Dedifferentiated amniotic fluid mesenchymal stem cell (primary cell): ENCODE results near the gene CXCR2.
"Not testable (repeated sequence)": the region's sequence is repeated elsewhere in the genome, so short reads cannot be mapped to it uniquely, and the experiment has no call there.

Experiments used
- DNase-seq: peaks from one replicate; pipeline ENCODE4 v3.0.0-alpha.2; 2016; ENCODE audit errors: extremely low spot score

CXCR2 gene

DNA sequence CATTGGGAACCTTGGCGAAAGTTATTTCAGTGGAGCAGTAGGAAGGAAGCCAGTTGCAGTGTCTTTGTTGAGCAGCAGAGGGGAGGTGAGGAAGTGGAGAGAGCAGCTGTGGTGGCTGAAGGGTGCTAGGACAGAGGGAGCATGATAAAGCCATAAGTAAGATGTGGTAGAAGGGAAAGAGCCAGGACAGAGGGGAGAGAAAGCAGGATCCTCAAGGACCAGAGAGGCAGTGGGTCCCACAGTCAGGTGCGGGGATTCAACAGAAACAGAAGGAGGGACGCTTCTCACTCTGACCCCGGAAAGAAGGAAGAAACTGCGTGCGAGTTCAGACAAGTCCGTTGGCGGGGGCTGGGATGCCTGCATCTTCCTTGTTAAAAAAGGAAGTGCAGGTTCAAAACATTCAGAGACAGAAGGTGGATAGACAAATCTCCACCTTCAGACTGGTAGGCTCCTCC lies at the start of gene CXCR2:
Gene CXCR2 (plus strand): TSS at position 403 of the 455 bp plus-strand sequence. CDS start 8,774 bp downstream, outside the sequence.
- no peak for DNase-seq

GRCh38 chr2:218077464-218078216 lies 48.2 kb upstream of the CXCR2 start:
- DNase-seq: no peak

GRCh38 chr2:218079943-218080913 lies 45.6 kb upstream of the CXCR2 start:
- no peak for DNase-seq

DNA sequence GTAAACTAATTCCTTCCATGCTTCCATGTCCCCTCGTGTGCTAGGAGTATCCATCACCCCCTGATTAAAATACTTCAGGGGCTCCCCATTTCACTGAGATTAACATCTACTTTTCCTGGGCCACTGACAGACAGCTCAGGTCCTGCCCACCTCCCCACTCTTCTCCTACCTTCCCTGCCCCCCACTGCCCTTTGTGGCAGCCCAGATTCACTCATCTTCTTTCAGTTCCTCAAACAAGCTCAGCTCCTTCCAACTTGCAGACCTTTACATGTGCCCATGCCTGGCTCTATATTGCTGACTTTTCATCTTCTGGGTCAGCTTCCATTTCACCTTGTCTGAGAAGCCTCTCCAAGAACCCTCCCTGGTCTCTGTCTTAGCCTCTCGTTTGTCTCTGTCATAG lies 44.8 kb upstream of the CXCR2 start:
- no peak for DNase-seq

GRCh38 chr2:218081695-218082094 lies 44.1 kb upstream of the CXCR2 start:
- DNase-seq: peak; percentile 42

DNA sequence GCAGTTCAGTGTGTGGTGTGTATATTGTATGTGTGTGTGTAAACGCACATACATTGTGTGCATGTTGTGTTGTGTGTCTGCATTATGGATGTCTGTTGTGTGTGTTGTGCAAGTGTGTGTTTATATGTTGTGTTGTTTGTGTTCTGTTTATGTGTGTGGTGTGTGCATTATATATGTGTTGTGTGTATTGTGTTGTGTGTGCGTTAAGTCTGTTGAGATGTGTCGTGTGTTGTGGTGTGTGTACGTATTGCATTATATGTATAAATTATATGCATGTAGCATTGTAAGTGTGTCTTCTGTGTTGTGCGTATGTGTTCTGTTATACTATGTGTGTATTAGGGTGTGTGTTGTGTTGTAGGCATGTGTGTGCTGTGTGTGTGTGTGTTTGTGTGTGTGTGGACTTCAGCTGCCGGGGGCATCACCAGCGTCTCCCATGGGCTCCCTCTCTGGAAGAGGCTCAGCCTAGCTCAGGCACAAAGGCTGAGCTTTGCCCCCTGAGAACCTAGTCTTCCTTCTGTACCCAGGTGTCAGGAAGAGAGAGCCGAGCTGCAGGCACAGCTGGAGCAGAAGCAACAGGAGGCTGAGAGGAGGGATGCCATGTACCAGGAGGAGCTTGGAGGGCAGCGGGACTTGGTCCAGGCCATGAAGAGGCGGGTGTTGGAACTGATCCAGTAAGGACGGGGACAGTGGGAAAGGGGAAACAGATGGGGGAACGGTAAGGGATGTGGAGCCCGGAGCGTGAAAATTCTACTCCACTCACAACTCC lies 43.1 kb upstream of the CXCR2 start:
- DNase-seq: no peak

DNA sequence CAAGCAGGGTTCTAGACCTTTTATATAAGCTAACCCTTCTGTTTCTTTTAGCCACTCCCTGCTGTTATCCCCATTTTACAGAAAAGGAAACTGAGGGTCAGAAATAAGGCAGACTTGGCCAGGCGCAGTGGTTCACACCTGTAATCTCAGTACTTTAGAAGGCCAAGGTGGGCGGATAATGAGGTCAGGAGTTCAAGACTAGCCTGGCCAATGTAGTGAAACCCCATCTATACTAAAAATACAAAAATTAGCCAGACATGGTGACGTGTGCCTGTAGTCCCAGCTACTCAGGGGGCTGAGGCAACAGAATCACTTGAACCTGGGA lies 42.5 kb upstream of the CXCR2 start:
- DNase-seq: no peak

GRCh38 chr2:218086478-218086877 lies 39.4 kb upstream of the CXCR2 start:
- no peak for DNase-seq

GRCh38 chr2:218089259-218089658 lies 36.6 kb upstream of the CXCR2 start:
- no peak for DNase-seq

DNA sequence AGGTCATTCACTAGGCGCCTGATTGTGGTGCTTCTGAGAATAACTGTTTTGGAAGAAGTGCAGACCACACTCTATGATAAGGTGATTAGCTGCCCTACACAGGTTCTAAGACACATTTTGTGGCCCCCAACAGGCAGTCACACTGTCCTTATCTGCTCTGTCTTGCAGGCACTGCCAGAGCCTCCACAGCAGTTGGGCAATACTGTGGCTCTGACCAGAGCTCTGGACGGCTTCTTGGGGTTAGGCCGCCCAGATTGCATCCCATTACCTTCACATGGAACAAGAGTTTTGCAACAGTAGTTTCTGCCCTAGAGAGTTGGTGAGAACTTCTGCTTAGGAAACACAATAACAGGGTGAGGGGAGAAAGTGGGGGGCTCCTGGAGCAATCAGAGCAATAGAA lies 34.1 kb upstream of the CXCR2 start:
- no peak for DNase-seq

DNA sequence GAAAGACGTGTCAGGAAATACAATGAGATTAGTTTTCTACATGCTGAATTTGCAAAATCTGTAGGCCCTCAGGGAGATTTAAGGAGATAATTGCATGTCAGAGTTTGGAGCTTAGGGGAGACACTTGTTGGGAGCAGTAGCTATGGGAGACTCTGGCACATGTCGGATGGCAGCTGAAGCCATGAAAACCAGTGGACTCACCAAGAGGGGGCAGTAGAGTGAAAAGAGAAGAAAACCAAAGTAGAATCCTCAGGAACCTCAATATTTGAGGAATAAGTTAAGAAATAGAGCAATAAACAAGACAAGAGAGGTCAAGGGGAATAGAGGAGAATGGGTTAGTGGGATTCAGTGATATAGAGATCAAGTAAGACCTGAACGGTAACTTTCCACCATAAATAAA lies 31.9 kb upstream of the CXCR2 start:
- DNase-seq: no peak

- DNase-seq: no peak
Observed at GRCh38 chr2:218095853-218096252, 30.0 kb upstream of the CXCR2 start.

- DNase-seq: no peak
Observed at GRCh38 chr2:218097975-218098374, 27.9 kb upstream of the CXCR2 start.

GRCh38 chr2:218108834-218109233 lies 17.0 kb upstream of the CXCR2 start:
- not testable (repeated sequence) for DNase-seq

DNA sequence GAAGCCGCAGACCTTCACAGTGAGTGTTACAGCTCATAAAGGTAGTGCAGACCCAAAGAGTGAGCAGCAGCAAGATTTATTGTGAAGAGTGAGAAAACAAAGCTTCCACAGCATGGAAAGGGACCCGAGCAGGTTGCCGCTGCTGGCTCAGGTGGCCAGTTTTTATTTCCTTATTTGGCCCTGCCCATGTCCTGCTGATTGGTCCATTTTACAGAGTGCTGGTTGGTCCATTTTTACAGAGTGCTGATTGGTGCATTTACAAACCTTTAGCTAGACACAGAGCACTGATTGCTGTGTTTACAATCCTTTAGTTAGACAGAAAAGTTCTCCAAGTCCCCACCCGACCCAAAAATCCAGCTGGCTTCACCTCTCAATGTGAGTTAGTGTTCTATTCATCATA lies 4.0 kb upstream of the CXCR2 start:
- DNase-seq: not testable (repeated sequence)

DNA sequence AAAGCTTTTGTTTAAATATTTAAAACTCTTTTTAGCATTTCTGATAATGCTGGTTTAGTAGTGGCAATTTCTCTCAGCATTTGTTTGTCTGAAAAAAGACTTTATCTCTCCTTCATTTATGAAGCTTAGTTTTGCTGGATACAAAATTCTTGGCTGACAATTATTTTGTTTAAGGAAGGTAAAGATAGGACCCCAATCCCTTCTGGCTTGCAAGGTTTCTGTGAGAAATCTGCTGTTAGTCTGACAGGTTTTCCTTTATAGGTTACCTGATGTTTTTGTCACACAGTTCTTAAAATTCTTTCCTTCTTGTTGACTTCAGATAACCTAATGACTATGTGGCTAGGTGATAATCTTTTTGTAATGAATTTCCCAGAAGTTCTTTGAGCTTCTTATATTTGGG lies 3.5 kb upstream of the CXCR2 start:
- DNase-seq: not testable (repeated sequence)

GRCh38 chr2:218123986-218124385 lies 1.8 kb upstream of the CXCR2 start:
- no peak for DNase-seq

DNA sequence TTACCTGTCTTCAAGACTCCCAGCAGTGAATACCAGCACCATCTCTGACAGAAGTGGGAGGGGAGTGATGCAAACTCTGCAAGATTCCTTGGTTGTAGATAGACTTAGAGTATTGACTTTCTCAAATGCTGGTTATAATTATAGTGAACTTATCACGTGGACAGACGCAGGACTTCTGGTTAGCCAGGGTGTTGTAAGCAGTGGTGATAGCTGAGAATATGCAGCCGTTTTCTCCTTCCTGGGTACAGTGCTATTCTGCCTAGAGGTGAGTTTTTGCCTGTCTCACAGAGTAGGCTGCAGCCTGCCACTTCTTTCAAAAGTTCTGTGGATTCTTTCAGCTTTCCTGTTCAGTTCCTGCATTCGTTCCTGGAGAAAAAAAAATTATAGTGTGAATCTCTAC lies 733 bp upstream of the CXCR2 start:
- no peak for DNase-seq

- DNase-seq: no peak
Observed at GRCh38 chr2:218127929-218128455, 2.2 kb downstream of the CXCR2 start.

- DNase-seq: no peak
Observed at GRCh38 chr2:218128781-218129457, 3.1 kb downstream of the CXCR2 start.

GRCh38 chr2:218129458-218130135 lies 3.8 kb downstream of the CXCR2 start:
- DNase-seq: no peak
